Measurements from ENCODE around the gene TDRD9. TPM values are rescaled to one million over a fixed set of nuclear protein-coding genes. Genes with fewer than 3 reads are reported as not detected.
A peak's percentile ranks its signal among the peaks of the same experiment; 100 is the strongest.

The TDRD9 gene
- total RNA-seq, 1 donor from 2014 or later = not detected

DNA sequence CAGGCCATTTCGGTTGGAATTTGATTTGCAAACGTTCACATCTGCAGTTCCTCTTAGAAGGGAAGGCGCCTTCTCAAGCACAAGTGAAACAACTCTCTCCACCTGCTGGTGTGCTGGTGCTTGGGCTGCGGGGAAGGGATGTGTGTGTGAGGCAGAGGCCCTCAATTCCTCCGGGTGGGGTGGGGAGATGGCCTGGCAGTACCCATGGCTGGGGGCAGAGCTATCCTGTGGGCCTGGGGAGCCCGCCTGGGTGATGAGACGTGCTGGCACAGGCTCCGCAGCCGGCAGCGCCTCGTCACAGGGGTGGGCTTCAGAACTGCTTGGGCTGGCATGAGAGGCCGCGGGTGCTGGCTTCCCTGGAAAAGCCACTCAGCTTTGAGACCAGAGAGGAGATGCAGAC is 28.9 kb upstream of the TDRD9 start:
- Mint-ChIP-seq H3K27me3 (ENCODE audit: unreplicated experiment) (peaks cover 5% of the 10 kb centered on the region), H3K27ac (ENCODE audit: unreplicated experiment) (no peak overlapping the region), H3K4me1 (ENCODE audit: unreplicated experiment) (peaks cover 4% of the 10 kb centered on the region), H3K4me3 (ENCODE audit: unreplicated experiment) (no peak overlapping the region), H3K9me3 (ENCODE audit: unreplicated experiment) (no peaks in the 10 kb centered on the region), H3K36me3 (ENCODE audit: low read depth, unreplicated experiment) (peaks cover 10% of the 10 kb centered on the region)
- TF ChIP-seq CTCF (IDR thresholded peaks at IDR 0.05; ENCODE audit: unreplicated experiment) = no peak
- DNase-seq (ENCODE audit: low spot score) = no peak

- Mint-ChIP-seq H3K9me3 (ENCODE audit: unreplicated experiment) (no peaks in the 10 kb centered on the region), H3K4me1 (ENCODE audit: unreplicated experiment) (peaks cover 6% of the 10 kb centered on the region), H3K4me3 (ENCODE audit: unreplicated experiment) (no peak overlapping the region), H3K27ac (ENCODE audit: unreplicated experiment) (no peak overlapping the region), H3K27me3 (ENCODE audit: unreplicated experiment) (peaks cover 5% of the 10 kb centered on the region), H3K36me3 (ENCODE audit: low read depth, unreplicated experiment) (peaks cover 10% of the 10 kb centered on the region)
- TF ChIP-seq CTCF (IDR thresholded peaks at IDR 0.05; ENCODE audit: unreplicated experiment) = no peak
- no peak for DNase-seq (ENCODE audit: low spot score)
Measured at GRCh38 chr14:103899833-103900232, 28.4 kb upstream of the TDRD9 start.

- H3K27ac Mint-ChIP-seq (ENCODE audit: unreplicated experiment) = no peak overlapping the region
- H3K9me3 Mint-ChIP-seq (ENCODE audit: unreplicated experiment) = no peaks in the 10 kb centered on the region
- H3K27me3 Mint-ChIP-seq (ENCODE audit: unreplicated experiment) = no peaks in the 10 kb centered on the region
- H3K36me3 Mint-ChIP-seq (ENCODE audit: low read depth, unreplicated experiment) = no peaks in the 10 kb centered on the region
- H3K4me3 Mint-ChIP-seq (ENCODE audit: unreplicated experiment) = no peak overlapping the region
- no peak for TF ChIP-seq CTCF (IDR thresholded peaks at IDR 0.05; ENCODE audit: unreplicated experiment)
- H3K4me1 Mint-ChIP-seq (ENCODE audit: unreplicated experiment) = peaks cover 3% of the 10 kb centered on the region
- no peak for DNase-seq (ENCODE audit: low spot score)
Measured at GRCh38 chr14:103904493-103905107, 23.7 kb upstream of the TDRD9 start.

GRCh38 chr14:103905842-103906456 is 22.3 kb upstream of the TDRD9 start:
- no peak overlapping the region for H3K27ac Mint-ChIP-seq (ENCODE audit: unreplicated experiment)
- no peaks in the 10 kb centered on the region for H3K27me3 Mint-ChIP-seq (ENCODE audit: unreplicated experiment)
- H3K4me3 Mint-ChIP-seq (ENCODE audit: unreplicated experiment) = no peak overlapping the region
- TF ChIP-seq CTCF (IDR thresholded peaks at IDR 0.05; ENCODE audit: unreplicated experiment) = peak; percentile 26
- peak; percentile 55 for DNase-seq (ENCODE audit: low spot score)
- no peaks in the 10 kb centered on the region for H3K9me3 Mint-ChIP-seq (ENCODE audit: unreplicated experiment)
- no peaks in the 10 kb centered on the region for H3K36me3 Mint-ChIP-seq (ENCODE audit: low read depth, unreplicated experiment)
- peaks cover 6% of the 10 kb centered on the region for H3K4me1 Mint-ChIP-seq (ENCODE audit: unreplicated experiment)

- DNase-seq (ENCODE audit: low spot score) = no peak
- Mint-ChIP-seq H3K27ac (ENCODE audit: unreplicated experiment) (no peak overlapping the region), H3K4me1 (ENCODE audit: unreplicated experiment) (peaks cover 6% of the 10 kb centered on the region), H3K9me3 (ENCODE audit: unreplicated experiment) (no peaks in the 10 kb centered on the region), H3K27me3 (ENCODE audit: unreplicated experiment) (no peaks in the 10 kb centered on the region), H3K36me3 (ENCODE audit: low read depth, unreplicated experiment) (peaks cover 11% of the 10 kb centered on the region), H3K4me3 (ENCODE audit: unreplicated experiment) (no peak overlapping the region)
- TF ChIP-seq CTCF (IDR thresholded peaks at IDR 0.05; ENCODE audit: unreplicated experiment) = no peak
Measured at GRCh38 chr14:103908580-103908979, 19.7 kb upstream of the TDRD9 start.
